ELF-1 (cell line): Measurements from ENCODE around the gene PVALEF.
A peak's percentile ranks its signal among the peaks of the same experiment; 100 is the strongest.
"Not testable (repeated sequence)": the region's sequence is repeated elsewhere in the genome, so short reads cannot be mapped to it uniquely, and the experiment has no call there.

Experiments used
- DNase-seq: peaks from one replicate; pipeline ENCODE4 v3.0.0-alpha.2; 2016; ENCODE audit warnings: low read depth, low spot score

PVALEF gene

DNA sequence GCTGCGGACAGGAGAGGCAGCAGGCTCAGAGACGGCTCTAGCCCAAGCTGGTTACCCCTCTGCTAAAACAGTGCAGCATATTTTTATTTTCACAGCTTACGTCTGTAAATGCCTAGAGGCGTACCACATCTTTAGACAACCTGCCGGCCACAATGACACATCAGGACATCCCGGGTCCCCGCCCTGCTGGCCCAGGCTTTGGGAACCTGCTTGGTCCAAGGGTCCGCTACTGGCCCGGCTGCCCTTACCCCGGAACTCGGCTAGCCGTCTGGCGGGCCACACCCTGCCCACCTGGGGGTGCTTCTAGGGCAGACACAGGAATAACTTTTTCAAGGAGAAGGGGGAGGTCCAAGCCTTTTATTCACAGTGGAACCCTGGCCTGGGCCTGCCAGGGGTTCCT is 53.2 kb downstream of the PVALEF start:
- DNase-seq, result no peak

DNA sequence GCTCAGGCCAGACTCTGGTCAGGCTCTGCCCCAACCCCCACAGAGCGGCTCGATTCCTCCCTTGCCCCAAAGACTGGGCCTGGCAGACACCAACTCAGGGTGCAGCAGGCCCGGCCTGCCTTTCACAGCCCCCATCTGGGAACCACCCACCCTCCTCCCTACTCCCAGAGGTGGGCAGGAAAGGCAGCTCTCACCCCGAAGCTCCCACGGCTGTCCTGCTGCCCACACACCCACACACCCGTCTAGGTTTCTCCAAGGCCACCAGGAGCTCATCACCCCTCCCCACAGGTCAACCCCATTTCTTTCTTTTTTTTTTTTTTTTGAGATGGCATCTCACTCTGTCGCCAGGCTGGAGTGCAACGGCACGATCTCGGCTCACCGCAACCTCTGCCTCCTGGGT is 53.7 kb downstream of the PVALEF start:
- no peak for DNase-seq

DNA sequence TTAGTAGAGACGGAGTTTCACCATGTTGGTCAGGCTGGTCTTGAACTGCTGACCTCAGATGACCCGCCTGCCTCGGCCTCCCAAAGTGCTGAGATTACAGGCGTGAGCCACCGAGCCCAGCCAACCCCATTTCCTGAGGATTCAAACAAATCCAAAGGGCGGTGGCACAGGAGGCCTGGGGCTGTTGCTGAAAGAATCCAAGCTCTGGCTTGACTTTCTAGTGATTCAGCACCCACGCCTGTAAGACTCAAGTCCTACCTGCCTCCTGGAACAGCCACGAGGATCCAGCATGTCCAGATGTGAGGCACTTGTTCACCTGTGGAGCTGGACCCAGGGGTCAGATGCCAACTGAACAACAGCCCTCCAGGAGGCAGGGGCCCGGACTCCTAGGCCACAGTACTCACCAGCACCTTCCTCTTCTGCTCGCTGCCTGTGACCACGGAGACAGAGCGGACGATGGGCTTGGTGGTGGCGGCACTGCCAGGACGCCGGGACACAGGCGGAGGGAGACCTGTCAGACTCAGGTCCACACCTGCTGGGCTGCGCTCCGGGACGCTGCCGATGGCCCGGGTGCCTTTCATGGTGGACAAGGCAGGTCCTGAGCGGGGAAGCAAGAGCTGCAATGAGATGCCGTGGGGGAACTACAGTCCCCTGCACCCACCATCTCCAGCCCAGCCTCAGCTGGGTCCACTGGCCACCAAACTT is 54.3 kb downstream of the PVALEF start:
- no peak for DNase-seq

DNA sequence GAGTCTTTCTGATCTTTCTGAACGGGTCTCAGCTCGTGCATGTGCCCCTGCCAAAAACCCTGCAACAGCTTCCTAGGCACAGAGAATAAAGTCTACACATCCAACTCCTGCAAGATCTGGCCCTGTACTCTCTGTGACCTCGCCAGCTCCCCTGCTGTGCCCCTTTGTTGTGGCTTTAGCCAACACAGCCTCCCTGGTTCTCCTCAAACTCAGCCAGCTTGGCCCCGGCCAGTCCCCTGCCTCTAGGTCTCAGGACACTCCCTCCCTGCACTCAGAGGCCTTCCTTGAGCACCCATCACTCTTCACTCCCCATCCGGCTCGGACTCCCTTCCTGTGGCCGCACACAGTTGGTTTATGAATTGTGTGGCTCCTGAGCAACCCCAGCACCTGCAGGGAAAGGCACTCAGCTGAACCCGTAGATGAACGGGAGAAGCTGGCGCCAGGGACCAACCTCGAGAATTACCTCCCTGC is 56.1 kb downstream of the PVALEF start:
- DNase-seq, result peak; percentile 68

DNA sequence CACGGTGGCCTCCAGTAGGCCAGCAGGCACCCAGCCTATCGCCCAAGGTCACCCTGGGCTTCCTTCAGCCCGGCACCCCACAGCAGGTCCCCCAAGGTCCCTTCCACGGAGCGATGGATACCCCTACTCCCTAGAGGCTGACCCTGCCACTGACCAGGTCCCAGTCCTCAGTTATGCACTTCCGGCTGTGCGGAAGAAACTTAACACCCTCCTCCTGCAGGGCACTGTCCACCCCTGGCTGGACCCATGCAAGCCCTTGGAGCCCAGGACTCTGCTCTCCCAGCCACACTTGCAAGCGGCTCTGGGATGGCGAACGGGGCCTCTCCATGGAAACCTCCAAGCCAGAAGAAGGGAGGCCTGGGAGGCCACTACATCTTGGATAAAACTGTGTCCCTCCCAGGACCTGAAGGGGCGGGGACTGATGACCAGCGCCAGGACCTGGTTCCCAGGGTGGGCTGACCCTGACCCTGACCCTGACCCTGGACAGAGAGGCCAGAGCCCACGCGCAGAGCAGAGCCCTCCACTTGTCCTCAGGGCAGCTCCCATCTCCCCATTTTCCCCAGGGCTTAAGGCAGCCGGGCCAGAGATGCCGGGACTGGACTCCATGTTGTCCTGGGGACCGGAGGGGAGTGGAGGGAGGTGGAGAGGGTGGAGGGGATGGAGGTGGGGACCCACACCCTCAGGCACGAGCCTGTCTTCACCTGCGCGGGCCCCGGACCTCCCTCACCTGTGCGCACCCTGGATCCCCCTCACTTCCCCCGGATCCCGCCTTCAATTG is 56.7 kb downstream of the PVALEF start:
- peak; percentile 36 for DNase-seq

DNA sequence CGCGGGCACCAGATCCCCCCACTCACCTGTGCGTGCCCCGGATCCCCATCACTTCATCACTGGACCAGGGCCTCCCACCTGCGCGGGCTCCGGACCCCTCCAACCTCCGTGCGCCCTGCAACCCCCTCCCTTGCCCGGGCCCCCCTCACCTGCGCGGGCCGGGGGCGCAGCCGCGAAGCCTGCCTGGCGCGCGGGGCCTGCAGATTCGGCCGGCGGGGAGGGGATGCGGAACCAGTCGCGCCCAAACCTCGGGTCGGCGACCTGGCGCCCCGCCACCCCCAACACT is 57.3 kb downstream of the PVALEF start:
- no peak for DNase-seq

DNA sequence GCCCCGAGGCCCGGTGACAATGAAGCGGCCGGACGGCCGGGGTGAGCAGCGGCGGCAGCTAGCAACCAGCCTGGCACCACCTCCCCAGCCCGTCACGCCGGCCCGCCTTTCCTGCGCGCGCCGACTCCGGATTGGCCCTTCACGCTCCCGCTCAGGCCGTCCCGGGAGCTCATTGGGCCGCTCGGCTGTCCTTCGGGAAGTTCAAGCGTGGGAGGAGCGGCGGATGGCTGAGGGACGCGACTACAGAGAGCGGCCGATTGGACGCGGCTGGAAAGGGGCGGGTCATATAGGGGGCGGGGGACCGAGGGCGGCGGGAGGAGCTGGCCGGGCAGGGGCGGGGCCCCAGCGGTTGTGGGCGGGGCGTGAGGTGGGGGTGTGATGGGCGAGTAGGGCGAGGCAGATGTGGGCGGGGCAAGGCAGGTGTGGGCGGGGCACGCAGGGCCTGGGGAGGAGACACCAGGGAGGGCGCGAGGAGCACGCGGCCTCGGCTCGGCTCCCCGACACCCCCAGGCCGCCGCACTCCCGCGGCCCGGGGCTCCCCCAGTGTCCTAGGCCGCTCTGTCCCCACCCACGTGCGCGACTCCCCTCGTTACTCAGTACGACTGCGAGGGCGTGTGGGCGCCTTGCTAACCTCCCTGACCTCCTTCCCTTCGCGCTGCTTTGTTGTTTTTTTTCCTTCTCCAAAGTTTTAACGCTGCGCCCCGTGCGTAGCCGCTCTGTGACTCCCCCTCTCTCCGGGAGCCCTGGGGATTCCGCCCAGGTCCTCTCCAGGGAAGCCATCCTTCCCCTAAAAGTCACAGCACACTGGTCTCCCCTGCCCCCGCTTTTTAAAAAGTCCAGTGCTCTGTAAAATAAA is 57.8 kb downstream of the PVALEF start, which contains the start of gene CEP131:
CEP131 (minus strand) TSS at position 60 of the 856 bp plus-strand sequence. CDS start 2,909 bp downstream, outside the sequence.
- DNase-seq, result peak; percentile 98

DNA sequence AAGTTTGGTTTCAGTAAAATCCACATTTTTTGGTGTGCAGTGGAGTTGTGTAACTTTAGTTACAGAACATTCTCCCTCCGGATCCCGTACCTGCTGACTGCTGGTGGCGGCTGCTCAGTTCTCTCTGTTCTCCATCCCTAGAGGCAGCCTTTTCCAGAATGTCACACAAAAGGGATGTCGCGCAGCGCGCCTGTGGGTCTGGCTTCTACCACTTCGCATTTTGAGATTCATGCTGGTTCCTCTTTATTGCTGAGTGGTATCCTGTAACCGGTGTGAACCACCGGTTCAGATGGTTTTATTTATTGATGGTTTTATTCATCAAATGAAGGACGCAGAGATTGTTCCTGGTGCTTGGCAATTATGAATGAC is 58.4 kb downstream of the PVALEF start:
- DNase-seq, result peak; percentile 57

DNA sequence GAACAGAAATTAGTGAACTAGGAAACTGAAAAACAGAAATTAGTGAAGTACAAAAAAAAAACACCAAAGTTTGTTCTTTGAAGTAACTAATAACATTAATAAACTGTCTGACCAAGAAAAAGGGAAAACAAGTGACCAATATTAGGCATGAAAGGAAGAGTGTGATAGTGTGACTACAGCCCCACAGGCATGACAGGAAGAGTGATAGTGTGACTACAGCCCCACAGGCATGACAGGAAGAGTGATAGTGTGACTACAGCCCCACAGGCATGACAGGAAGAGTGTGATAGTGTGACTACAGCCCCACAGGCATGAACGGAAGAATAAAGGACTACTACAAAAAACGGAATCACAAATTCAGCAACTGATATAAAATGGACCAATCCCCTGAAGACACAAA is 62.3 kb downstream of the PVALEF start:
- not testable (repeated sequence) for DNase-seq

DNA sequence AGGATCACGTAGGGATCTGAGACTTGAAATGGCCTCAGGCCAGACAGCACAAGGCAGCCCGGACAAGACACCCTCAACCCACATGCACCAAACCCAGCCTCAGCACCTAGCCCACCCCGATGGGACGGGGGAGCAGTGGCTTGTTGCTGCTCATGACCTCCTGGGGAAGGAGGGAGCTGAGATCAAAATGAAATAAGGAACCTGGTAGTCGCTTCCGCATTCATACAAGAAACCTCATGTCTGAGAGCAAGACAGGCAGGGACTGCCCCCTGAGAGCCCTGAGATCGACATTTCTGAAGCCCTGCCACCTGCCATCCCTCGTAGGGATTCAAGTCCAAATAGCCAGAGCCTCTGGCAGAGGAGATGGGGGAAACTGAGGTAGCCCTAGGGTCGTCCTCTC is 63.1 kb downstream of the PVALEF start:
- peak; percentile 36 for DNase-seq

DNA sequence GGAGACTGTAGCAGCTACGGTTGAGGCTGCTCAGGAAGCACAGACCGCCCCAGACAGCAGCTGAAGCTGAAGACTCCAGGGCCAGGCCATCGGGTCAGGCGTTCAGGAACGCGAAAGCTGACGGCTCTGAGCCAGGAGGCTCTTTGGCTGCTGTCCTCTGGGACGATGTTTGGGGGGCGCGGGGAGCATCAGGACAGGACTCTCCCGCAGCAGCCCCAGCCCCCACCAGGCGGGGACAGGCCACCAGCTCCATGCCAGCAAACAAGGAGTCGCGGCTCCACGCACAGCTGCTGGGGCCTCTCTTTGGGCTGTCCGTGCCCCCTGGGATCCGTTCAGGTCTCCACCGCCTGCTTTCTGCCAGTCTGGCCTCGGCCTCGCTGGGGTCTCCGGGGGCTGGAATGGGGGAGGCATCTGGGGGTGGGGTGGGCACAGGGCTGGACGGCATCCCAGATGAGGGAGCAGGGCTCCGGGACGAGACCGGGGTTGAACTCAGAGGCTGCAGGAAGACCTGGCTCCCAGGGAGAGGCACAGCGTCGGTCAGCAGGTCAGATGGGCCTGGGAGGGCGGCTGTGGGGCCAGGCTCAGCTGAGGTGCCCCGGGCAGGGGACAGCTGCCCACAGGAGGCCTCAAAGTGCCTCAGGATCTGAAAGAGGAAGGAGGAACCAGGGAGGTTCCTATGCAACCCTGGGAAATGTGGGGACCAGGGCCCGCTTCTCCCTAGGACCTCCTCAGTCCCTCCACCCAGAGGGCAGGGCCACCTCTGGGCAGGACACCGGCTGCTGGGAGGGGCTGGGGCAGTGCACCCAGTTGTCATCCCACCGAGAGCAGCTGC is 63.7 kb downstream of the PVALEF start:
- DNase-seq, result no peak

DNA sequence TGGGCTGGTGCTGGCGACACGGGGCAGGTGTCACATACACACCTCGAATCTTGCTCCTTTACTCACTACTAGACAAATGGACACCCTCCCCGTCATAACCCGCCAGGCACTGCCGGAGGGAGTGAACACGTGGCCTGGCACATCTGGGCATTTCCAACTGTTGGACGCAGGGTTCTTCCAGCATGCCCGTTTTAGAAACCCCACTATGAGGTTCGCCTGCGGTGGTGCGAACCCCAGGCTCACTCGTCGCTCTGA is 64.3 kb downstream of the PVALEF start:
- DNase-seq, result no peak

DNA sequence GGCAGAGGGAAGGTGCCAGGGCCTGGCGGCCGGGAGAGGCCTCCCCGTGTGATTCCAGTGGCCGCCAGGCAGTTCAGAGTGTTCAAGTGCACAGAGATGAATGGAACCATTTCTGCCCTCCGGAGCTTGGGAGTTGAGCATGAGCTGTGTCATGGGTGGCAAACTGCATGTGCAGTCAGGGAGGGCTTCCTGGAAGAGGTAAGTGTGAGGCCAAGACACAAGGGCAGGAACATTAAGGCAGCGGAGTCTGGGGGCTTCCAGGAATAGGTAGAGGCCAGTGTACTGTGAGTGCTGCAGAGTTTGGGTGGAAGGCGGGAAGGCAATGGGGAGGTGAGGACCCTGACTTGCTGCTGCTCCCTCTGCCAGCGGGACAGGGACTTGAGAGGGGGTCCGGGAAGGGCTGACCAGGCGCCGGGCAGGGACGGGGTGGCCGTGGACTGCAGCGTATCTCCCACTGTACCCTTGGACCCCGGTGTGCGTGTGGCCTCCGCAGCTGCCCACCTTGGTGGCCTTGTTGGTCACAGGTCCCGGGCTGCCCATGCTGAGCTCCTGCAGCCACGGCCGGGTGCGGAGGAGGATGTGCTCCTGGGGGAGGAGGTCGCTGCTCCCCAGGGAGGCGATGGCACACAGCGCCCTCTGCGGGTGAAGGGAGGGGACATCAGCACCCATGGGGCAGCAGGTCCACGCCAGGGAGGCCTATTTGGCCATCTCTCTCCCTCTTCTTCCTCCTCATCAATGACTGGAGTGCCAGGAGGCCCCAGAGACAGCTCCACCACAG is 64.9 kb downstream of the PVALEF start:
- peak; percentile 47 for DNase-seq

DNA sequence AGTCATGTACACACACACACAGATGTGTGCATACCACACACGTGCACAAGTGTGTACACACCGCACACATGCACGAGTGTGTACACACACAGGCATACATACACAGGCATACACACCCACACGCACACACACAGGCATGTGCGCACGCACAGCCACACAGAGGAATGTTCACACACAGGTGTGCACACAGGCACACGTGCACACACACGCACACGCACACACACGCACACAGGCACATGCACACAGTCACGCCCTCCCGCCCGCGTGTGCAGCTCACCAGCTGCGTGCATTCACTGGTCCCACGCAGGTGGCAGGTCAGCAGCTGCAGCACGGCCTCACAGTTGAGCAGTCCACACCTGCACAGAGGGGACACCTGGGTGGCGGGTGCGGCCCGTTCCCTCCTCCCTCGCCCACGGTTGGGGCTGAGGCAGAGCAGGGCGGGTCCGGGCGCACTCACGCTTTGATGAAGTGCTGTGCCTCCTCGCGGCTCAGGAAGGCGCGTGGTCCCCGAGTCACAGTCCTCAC is 65.9 kb downstream of the PVALEF start:
- DNase-seq, result no peak

DNA sequence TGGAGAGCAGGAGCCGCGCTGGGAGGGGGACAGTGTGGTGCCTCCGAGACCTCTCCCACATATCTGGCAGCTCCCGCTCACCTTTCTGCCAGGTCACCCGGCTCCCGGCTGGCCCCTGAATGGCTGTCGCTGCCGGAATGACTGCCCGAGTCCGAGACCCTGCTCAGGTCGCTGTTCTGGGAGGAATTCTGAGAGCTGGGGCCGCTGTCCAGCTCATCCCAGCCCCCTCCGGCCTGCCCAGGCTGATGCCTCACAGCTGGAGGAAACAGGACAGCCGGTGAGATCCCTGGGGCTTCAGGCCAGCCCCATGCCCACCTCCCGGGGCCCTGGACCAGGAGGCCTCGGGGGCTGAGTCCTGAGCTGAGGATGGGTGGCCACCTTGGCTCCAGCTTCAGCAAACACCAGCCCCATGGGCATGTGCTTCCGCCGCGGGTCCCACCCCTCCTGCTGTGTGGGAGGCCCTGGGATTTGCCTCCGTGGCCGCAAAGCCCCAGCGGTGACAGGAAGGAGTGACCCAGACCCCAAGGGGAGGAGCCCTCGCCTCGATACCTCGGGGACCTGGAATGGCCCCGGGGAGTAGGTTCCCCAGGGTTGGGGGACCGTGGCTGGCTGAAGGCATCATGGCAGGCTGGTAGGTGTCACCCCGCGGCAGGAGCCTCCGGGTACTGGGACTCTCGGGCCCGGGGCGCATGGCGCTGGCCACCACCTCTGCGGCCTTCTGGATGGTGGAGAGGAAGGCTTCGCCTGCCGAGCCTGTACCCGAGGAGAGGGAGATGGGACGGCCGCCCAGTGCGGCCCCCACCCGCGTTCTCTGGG is 66.7 kb downstream of the PVALEF start:
- DNase-seq, result no peak
